Measurements from ENCODE around the gene ECE1.

- TF ChIP-seq BHLHE40 (IDR thresholded peaks at IDR 0.05; ENCODE audit: borderline replicate concordance) (no peak), FOXK2 (IDR thresholded peaks at IDR 0.05) (no peak), LEF1 (IDR thresholded peaks at IDR 0.05; ENCODE audit: borderline replicate concordance) (no peak), HDGF (IDR thresholded peaks at IDR 0.05; ENCODE audit: borderline replicate concordance) (no peak), NFRKB (IDR thresholded peaks at IDR 0.05) (no peak), SUZ12 (IDR thresholded peaks at IDR 0.05) (no peak), CTBP1 (IDR thresholded peaks at IDR 0.05; ENCODE audit: borderline replicate concordance) (no peak), FOXM1 (IDR thresholded peaks at IDR 0.05; ENCODE audit: borderline replicate concordance) (no peak), FOXA1 (IDR thresholded peaks at IDR 0.05) (no peak), SP1 (IDR thresholded peaks at IDR 0.05) (no peak)
Measured at GRCh38 chr1:21294266-21294989, 4.2 kb upstream of the ECE1 start.

All from HEK293T (cell line).